GM12874 (cell line): Measurements from ENCODE around the gene CD59.

Source experiments
- CTCF ChIP-seq: IDR thresholded peaks from 2 replicates; pipeline ENCODE4 v1.5.1; 2011; ENCODE audit warnings: low read depth, mild to moderate bottlenecking, control low read depth, low read length, moderate library complexity; ENCODE audit not compliant: insufficient read depth

CD59 gene

DNA sequence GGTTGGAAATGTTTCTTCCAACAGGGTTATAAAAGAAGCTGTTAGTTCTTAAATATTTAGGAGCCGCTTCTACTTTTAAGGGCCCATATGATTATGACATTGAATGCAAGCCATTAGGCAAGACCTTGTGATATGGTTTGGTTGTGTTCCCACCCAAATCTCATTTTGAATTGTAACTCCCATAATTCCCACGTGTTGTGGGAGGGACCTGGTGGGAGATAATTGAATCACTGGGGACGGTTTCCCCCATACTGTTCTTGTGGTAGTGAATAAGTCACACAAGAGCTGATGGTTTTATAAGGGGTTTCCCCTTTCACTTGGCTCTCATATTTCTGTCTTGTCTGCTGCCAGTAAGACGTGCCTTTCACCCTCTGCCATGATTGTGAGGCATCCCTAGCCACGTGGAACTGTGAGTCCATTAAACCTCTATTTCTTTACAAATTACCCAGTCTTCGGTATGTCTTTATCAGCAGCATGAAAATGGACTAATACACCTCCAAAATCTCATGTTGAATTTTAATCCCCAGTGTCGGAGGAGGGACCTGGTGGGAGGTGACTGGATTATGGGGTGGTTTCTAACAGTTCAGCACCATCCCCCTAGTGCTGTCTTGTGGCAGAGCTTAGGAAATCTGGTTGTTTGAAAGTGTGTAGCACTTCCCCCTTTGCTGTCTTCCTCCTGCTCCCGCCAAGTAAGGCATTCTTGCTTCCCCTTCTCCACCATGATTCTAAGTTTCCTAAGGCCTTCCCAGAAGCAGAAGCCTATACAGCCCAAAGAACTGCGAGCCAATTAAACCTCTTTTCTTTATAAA is 4.3 kb downstream of the CD59 start:
- TF ChIP-seq CTCF, result no peak

DNA sequence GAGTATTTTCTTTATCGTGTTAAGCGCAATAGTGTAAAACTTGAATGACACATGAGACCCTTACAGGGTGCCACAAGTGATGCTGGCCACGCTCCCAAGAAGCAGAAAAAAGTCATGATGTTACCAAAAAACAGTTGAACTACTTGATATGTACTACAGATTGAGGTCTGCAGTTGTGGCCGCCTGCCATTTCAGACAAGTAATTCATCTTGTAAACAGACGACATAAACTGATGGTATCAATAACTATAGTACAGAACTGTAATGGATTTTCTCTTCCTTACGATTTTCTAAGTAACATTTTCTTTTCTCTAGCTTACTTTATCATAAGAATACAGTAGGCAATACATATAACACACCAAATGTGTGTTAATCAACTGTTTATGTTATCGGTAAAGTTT is 5.5 kb downstream of the CD59 start:
- no peak for TF ChIP-seq CTCF

GRCh38 chr11:33725496-33725895 is 10.7 kb downstream of the CD59 start:
- no peak for TF ChIP-seq CTCF

- TF ChIP-seq CTCF, result no peak
Measured at GRCh38 chr11:33724644-33725035, 11.6 kb downstream of the CD59 start.

DNA sequence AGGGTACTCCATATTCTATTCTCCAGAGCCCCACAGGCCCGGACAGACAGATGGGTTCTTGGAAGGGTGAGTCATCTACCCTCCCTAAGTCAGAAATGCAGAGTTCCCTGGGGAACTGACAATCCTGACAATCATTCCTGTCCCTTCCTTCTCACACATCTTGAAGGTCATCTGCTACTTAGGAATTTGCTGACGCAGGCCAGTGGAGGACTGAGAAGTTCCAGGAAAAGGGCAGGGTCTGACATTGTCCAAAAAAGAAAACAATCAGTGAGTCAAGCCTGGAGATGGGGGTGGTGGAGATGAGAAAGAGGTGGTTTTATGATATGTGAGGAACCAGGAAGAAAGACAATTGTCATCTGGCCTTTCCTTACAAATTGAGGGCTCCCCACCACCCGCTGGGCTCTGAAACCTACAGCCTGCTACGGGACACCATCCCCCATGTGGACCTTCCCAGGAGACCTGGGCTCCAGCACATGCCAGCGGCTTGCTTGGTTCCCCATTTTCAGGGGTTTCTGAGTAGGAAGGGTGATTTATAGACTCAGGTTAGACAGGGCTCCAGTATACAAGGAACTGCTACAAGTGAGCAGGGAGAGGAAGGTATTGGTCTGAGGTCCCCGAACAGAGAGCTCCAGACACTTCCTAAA is 12.9 kb downstream of the CD59 start:
- TF ChIP-seq CTCF, result no peak

- TF ChIP-seq CTCF, result no peak
Measured at GRCh38 chr11:33722590-33723234, 13.5 kb downstream of the CD59 start.

DNA sequence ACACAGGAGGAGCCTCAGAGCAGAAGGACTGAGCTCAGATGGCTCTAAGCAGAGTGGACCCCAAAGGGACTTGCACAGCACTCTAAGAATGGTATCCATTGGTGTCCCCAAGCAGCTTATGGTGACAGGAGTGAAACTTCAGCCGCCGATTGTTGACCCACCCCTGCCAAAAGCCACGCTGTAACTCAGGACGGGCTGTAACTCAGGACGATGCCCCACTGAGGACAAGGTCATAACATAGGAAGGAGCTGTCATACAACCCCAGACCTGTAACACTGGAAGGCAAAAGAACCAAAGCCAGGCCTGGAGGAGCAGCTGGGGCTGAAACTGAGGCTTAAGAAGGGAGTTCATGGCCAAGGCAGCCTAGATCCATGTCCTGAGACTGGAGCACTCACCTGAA is 14.2 kb downstream of the CD59 start:
- TF ChIP-seq CTCF, result no peak
